Fibroblast of skin of right quadriceps (primary cell): ENCODE data around the gene IGSF9B.

ENCODE experiments used
- DNase-seq: peaks from one replicate; pipeline ENCODE4 v3.0.0-alpha.2; 2013

The IGSF9B gene

DNA sequence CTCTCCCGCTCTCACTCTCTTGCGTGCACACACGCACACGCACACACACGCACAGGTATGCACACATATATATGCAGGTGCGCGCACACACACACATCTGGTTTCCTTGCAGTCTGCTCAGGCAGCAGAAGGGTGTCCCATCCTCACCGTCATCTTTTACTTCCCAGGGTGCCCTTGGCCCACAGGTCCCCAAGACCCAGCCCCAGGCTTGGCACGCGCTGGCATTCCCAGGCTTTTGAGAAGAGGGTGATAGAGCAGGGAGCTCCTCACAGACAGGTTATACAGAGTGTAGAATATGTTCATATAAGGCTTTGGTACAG lies 59.5 kb downstream of the IGSF9B start:
- DNase-seq = no peak

DNA sequence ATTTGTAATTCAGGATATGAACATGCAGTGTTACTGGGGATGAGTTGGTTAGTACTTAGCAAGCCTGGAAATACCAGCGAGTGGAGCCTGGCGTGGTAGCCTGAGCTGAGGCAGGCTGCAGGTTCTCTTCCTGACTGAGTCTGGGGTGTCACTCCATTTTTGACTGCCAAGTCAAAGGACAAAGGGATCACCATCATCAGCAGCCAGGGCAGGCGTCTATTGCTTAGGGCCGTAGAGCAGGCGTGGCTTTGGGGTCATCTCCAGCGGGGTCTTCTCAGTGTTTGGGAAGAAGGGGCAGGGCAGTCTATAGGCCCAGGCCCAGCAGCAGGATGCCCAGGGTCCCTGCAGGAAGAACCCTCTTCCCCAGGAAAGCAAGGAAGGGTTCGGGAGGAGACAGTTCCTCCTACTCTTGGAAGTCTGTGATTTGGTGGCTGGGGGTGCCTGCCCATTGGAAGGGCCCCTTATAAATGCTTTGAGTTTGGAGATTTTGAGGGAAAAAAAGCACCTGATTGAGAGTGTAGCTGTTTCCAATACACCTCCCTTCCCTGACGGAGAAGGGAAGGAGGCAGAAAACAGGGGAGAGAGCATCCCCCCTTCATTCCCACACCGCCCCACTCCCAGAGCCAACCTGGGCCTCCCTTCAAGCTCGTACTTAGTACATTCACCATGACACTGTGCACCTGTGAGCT lies 60.0 kb downstream of the IGSF9B start:
- no peak for DNase-seq

DNA sequence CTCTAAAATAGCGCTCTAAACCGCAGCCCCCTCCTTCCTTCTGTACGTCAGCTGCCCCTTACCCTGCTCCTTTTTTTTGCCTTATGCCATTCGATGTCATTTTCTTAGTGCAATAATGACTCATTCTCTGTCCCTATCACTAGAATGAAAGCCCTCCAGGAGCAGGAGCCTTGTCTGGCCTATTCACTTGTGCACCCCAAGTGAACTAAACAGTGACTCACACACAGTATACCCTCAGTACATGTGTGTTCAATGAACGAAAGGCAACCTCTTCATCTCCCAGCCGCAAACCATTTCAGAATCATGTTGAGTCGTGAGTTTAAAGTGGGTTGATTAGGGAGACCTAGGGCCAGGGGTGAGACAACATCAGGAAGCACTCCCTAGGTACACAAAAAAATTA lies 60.7 kb downstream of the IGSF9B start:
- no peak for DNase-seq

DNA sequence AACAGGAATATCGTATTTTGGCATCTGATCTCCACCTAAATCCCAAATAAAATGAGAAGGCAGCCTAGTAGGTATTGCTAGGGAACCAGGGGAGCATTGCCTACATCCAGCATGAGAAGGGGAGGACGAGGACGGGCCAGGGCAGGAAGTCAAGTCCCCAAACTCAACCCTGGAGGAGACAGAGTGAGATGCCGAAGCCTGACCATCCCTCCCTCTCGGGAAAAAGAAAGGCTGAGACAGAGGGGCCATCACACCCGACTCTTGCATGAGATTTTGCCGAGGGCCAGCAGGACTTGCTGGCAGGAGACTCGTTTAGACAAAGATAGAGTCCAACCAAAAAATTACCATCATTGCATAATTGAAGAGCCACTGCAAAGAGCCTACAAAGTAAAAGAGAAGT lies 61.2 kb downstream of the IGSF9B start:
- no peak for DNase-seq

DNA sequence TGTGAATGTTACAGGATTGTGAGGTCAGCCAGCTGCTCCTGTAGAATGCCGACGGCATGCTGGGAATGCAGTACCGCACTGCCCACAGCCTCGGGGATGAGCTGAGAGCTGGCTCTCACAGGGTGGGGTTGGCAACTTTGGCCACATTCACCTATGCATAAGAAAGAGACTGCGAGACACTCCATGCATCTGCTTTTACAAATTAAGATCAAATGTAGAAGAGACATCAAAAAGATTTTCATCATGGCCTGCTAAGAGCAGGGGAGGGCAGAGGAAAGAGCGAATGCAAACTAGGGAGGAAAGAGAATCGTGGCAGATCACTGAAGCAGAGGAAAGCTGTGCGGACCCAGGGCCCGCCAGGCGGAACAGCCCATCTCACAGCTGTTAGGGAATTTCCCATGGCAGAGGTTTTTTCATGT lies 61.7 kb downstream of the IGSF9B start:
- no peak for DNase-seq

DNA sequence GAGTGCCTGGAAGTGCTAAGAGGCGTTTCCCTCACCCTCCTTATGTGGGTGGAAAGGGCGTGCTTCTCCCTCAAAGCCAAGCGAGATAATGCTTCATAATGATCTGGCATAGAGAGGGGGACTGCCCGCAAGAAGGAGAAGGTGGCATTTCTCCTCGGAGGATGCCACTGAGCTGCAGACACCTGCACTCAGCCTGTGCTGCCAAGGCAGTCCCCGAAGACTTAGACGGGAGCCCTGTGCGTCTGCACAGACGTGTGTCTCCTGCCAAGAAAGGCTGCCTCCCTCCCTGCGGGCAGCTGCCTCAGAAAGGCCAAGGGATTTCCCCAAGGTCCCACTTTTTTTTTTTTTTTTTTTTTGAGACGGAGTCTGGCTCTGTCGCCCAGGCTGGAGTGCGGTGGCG lies 63.4 kb downstream of the IGSF9B start:
- DNase-seq = no peak

DNA sequence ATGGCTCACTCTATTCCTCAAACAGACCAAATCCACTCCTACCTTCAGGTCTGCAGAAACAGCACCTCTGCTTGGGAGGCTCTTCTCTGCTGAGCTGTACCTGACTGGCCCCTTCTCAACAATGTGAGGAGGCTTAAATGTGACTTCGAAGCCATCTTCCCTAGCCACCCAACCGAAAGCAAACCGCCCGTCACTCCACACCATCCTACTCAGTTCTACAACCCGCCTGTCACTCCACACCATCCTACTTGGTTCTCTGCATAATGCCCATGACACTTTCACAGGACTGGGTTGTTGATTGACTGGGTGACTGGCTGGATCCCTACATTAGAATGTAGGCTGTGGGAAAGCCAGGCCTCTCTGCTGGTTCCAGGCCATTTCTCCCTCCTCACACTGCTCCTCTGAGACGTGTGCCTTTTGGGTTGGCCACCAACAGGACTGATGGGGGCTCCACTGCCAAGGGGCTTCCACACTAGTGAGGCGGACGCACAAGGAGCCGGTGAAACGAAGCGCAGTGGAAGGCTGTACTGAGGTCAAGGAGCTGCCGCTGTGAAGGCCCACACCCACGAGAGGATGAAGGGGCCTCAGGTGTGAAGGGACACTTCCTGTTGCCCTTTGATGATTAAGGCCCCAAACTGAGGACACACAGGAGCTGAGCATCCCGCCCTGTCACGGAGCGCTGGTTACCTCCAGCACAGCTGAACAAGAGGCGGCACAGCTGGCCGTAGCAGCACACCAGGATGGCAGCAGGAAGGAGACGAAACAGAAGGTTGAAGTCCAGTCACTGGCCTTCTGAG lies 64.0 kb downstream of the IGSF9B start:
- DNase-seq = no peak

DNA sequence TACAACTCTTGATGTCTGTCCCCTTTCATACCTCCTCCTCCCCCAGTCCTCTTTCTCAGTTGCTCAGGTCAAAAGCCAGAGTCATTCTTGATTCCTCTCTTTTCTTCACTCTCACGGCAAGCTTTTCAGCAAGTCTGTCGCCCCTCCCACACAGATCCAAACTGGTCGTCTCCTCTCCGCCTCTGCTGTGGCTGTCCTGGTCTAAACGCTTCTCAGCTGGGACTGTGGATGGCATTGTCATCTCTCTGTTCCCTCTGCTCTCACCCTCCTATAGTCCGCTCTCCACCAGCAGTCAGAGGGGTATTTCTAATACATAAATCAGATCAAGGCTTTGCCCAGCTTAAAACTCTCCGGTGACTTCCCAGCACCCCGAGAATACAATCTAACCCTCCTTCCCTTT lies 64.6 kb downstream of the IGSF9B start:
- DNase-seq = no peak

DNA sequence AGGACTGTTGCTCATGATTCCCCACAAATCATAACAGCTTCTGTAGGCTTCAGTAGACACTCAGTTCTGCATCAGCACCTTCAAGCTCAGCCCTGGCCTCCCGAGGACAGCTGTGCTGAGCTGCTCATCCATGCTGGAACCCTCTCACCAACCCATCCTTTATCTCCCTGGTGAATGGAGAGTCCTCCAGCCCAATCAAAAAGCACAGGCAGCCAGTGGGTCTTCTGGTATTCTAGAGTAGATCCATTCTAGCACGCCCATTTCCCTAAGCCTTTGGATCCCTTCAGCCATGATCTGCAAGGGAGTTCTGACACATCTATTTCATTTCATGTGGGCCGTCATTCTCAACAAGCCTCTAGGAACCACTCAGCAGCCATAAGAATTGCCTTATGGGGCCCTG lies 66.9 kb downstream of the IGSF9B start:
- no peak for DNase-seq

DNA sequence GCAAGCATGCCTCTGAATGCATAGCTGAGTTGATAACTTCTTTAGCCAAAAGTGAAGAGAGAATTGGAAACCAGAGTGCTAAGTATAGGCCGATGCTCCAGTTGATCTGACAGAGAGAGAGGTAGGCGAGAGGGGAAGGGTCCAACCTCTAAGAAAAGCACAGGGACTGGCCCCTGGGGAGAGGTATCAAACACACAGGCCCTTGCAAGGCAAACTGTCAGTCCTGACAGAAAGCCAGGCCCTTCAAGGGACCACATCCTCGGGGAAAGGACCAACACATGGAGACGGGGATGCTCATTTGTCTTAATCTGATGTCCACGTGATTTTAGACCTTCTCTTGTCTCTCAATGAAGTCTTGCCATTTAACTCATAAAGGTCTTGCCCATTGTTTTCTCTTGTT lies 67.6 kb downstream of the IGSF9B start:
- DNase-seq = no peak

DNA sequence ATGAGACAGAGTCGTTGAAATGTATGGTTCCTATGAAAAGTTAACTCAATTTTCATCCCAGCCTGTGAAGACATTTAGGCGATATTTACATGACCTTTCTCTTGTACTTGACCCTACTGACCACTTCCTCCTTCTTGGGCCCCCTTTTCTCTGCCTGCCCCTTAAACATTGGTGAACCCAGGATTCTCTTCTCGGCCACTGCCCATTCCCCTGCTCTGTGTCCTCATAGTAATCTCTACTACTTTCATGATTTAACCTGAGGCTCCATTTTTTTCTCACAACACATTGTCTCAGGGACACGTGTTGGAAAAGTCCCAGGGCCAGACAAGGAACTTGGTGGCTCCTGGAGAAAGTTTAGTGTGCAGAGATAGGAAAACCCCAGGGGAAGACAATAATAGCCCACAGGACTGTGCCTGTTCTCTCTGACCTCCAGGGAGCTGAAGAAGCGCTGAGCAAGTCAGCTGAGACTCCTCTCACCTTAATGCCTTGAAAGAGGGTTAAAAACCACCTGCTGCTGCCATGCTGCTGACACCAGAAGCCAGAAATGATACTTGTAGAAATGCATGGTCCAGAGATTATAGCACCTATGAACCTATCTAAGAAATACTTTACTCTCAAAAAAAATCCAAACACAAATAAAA lies 69.0 kb downstream of the IGSF9B start:
- no peak for DNase-seq

DNA sequence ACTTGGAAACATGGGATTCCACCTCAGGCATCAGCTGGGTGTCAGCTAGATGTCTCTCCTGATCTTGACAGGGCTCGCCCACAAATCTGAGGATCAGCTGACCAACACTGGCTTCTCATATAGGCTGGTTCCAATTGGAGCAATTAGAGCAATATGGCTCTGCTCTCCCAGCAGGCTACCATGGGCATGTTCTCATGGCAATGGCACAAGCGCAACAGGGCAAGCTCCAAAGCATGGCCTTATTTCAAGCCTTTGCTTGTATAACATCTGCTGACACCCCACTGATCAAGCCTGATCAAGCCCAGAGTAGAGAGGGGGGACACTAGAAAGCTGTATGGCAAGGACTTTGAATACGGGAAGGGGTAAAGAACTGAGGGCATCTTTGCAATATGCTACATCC lies 70.7 kb downstream of the IGSF9B start:
- DNase-seq = no peak

DNA sequence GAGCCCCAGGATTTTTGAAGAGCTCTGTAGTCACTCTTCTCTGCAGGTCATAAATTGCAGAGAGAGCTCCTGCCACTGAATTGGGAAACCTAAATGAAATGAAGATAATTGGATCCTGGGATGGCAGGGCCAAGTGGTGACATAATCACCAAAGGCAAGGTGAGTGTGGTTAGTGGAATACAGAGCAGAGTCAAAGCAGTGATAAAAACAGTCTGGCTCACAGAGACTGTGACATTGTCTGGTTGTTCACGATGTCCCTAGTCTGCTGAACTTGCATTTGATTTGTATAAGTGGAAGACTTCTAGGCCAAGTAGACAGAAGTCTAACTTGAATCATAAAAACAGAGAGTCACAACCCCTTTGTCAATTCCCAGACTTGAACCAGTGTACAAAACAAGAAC lies 84.6 kb downstream of the IGSF9B start:
- DNase-seq = no peak

DNA sequence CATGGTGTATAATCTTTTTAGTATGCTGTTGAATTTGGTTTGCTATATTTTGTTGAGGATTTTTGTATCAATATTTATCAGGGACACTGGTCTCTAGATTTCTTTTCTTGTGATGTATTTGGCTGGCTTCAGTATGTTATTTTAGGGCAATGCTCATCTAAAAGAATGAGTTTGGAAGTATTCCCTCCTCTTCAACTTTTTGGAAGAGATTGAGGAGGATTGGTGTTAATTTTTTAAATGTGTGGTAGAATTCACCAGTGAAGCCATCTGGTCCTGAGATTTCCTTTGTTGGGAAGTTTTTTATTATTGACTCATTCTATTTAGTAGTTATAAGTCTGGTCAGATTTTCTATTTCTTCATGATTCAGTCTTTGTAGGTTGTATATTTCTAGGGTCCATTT lies 89.3 kb downstream of the IGSF9B start:
- DNase-seq = no peak

DNA sequence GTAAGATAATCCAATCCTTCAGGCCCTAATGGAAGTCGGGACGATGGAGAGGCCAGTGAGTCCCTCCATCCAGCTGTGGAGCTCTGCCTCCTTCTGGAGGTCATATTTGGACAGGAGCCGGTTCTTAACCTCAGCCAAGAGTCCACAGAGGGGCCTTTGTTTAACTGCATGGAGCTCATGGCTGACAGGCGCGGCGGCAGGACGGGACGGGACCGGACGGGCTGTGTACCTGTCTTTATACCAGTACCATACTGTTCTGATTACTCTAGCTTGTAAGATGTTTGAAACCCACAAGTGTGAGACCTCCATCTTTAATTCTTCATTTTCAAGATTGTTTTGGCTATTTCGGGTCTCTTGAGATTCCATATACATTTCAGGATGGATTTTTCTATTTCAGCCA lies 91.3 kb downstream of the IGSF9B start:
- no peak for DNase-seq

DNA sequence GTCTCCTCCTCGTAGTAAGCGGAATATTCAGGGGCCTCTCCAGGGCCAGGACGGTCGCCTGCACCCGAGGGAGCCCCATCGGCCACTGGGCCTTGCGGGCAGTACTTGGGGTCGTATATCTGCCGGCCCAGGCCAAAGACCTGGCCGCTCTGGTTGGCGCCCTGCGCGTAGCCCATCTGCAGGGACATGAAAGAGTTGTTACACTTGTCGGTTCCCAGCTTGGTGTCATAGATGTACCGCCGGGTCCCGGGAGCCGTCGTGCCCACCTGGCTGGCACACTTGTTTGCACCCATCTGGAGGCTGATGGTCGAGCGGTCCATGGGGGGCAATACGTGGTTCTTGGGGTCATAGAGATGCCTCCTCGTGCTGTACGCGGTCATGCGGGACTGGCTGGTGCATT lies 92.0 kb downstream of the IGSF9B start:
- no peak for DNase-seq

DNA sequence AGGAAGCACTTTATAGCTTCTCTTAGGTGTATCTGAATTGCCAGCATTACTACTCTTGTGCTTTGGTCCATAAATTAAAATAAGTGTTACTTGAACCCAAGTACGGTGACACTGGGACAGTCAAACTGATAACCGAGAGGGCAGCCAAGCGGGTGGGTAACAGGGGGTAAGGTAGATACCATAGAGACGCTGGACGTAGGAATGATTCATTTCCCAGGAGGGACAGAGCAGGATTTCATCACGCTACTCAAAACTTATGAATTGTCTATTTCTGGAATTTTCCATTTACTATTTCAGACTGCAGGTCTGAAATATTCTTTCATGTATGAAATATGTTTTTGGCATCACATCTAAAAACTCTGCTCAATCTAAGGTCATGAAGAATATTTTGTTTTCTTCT lies 96.6 kb downstream of the IGSF9B start:
- DNase-seq = no peak
